ENCODE results near the gene MANSC1.
"Not testable (repeated sequence)": the region's sequence is repeated elsewhere in the genome, so short reads cannot be mapped to it uniquely, and the experiment has no call there.

MANSC1 gene

DNA sequence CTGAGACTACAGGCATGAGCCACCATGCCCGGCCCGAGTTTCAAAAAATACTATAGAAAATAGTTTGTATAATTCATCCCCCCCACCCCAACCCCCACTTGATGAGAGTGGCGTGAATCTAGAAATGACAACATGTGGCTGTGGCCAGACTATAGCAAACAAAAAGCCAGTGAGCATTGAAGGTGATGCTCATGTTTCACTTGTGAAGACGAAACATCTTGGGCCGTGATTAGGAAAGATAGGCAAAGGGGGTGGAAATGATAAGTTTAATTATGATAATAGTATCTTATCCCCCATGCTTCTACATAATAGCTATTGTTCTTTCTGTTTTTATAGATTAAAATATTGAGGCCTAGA, 15.4 kb upstream of the MANSC1 start:
- no peak for DNase-seq

DNA sequence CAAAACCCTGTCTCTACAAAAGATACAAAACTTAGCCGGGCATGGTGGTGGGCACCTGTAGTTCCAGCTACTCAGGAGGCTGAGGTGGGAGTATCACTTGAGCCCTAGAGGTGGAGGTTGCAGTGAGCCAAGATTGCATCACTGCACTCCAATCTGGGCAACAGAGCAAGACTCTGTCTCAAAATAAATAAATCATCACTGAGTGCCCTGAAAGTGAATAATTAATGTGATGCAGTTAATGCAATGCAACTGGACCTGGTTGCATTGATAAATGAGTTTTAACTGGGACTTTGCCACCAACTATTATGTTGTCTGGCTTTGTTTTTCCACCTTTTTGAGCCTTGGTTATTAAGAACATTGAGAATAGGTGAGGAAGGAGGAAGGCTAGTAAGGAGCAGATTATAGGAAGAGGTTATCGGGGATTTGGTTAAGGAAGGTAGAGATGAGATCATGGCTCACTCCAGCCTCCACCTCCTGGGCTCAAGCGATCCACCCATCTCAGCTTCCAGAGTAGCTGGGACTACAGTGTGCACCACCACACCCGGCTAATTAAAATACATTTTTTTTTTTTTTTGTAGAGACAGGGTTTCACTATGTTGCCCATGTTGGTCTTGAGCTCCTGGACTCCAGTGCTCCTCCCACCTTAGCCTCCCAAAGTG, 14.9 kb upstream of the MANSC1 start:
- DNase-seq = no peak

DNA sequence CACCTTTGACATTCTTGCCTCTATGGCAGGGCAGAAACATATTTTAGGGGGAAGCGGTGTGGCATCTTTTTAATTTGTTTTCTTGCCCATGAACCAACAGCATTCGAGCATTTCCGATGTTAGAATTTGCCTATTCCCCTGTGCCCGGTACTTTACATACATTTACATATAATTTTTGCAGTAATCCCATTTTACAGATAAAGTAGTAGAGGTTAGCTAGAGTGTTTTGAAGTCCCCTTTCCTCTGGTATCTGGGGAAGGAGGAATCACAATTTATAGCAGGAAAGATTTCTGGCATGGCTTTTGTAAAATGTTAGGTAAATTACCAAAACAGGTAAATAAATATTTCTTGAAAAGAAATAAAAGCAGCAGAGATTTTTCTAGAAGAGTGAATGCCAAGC, 8.5 kb upstream of the MANSC1 start:
- DNase-seq = no peak

DNA sequence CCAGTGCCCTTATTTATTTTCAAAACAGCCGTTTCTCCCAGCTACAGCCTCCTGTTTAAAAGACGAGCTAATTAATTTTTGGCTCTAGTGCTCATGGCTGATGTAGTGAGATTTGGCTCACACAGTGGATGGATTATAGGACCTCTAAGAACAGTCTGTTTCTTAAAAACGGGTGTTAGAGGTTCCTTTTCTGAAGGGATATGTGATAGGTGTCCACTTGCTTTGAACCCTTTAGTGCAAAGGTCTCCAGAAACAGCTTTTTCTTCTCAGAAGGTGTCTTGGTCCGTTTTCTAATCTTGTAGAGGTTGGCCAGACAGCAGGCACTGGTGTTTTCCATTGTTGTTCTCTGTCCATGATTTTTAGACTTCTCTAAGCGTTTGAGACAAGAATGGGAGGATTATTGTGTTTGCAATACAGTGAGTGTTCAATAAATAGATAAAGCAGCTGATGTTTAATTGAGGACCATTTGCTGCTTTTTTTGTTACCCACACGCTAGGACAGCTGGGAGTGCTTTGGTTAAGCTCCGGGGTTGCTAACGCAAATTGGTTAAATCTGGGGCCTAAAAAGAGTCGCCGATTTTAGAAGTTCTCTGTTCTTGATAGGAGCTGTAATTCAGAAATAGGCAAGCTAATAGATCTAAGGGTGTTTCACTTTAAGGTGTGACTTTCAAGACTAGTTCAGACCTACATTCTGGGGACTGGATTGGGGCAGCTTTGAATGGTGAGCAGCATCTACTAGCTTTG, 7.8 kb upstream of the MANSC1 start:
- DNase-seq = no peak

DNA sequence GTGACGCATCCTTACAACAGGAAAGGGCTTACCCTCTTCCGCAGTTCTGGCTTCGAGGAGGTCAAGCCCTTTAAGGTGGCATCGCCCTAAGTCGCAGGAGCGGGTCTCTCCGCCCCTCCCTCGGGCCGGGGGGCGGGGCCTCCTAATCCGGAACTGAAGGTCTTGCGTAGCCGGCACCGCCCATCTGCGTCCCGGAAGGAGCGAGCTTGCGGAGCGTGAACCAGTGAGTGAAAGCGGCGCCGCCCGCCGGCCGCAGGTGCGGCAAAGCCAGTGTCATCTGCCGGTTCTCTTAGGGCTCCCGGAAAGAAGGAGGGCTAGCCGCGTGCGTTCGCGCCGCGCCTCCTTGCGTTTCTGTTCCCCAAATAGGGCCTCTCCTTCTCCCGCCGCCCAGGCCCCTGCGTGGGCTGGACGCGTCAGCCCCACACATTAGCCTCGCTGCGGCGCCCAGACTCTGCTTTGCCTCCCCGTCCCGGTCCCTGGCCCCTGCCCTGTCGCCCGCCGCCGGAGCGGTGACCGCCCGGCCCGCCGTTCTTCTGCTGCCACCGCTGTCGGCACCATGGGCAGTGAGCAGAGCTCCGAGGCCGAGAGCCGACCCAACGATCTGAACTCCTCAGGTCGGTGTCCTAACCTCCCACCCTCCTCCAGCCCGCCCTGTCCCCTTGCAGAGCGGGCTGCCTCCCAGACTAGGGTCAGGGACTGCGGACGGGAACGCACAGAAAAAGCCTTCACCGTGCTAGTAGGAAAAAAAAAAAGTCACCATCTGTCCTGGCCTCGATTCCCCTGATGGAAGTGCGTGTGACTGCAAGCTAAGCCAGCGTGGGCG, 7.1 kb upstream of the MANSC1 start, which contains the start of gene BORCS5:
Gene BORCS5, plus strand, starts transcription at position 183 of the 823 bp plus-strand sequence. Its CDS starts 374 bp downstream, at position 557.
- peak; percentile 88 for DNase-seq

DNA sequence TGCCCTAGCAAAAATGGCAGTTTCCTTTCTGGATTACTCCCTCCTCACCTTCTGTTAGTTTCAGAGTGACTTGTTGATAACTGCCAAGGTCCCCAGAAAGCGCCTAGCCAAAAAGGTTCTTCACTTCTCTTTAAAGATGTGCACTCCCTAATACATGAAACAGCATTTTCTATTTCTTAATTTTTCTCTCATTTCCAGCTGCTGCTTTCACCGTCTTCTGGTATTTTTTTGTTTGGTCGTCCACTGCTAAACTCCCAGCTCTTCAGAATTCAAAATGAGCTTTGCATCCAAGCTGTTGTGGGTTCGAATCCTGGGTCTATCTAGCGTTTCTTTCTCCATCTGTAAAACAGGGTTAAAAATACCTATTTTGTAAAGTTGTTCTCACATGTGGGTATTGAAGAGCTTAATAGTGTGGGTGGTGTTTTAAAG, 6.4 kb upstream of the MANSC1 start:
- DNase-seq = no peak

DNA sequence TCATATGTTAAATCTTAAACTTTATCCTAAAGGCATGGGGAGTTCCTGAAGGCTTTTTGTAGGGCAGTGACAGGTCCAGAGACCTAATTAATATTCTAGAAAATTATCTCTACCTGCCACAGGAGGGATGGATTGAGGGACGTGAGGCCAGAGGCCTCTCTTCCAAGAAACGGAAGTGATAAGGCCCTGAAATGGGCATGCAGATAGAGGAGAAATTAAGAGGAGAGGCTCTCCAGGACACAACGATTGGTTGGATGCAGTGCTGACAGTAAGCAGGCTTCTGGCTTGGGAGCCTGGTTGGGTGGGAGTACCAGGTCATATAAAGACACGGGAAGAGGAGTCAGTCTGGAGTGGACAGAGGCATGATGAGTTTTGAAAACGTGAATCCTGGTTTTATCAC, 3.8 kb upstream of the MANSC1 start:
- DNase-seq = no peak

DNA sequence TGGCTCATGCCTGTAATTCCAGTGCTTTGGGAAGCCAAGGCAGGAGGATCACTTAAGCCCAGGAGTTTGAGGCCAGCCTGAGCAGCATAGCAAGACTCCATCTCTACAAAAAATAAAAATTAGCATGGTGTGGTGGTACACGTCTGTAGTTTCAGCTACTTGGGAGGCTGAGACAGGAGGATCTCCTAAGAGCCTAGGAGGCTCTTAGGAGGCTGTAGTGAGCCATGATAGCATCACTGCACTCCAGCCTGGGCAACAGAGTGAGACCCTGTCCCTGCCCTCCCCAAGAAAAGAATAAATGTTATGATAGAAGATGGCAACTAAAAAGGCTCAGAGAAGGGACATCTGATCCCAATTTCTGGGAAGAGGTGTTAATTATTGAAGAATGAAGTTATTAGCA, 3.2 kb upstream of the MANSC1 start:
- no peak for DNase-seq

DNA sequence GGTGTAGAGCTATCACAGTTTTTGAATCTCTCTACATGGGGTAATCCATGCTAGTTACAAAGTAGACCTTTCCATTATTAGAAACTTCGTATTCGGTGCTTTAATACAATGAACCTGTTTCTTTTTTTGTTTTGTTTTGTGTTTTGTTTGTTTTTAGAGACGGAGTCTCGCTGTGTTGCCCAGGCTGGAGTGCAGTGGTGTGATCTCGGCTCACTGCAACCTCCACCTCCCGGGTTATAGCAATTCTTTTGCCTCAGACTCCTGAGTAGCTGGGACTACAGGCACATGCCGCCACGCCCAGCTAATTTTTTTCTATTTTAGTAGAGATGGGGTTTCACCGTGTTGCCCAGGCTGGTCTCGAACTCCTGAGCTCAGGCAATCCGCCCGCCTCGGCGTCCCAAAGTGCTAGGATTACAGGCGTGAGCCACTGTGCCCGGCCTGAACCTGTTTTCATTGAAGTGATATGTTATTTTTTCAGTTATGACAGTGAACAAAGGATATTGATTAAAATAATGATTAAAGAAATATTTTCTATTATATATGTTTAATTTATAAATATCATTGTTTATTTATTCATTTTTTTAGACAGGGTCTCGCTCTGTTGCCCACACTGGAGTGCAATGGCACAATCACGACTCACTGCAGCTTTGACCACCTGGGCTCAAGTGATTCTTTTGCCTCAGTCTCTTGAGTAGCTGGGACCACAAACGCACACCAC, 1.6 kb upstream of the MANSC1 start:
- DNase-seq = not testable (repeated sequence)

DNA sequence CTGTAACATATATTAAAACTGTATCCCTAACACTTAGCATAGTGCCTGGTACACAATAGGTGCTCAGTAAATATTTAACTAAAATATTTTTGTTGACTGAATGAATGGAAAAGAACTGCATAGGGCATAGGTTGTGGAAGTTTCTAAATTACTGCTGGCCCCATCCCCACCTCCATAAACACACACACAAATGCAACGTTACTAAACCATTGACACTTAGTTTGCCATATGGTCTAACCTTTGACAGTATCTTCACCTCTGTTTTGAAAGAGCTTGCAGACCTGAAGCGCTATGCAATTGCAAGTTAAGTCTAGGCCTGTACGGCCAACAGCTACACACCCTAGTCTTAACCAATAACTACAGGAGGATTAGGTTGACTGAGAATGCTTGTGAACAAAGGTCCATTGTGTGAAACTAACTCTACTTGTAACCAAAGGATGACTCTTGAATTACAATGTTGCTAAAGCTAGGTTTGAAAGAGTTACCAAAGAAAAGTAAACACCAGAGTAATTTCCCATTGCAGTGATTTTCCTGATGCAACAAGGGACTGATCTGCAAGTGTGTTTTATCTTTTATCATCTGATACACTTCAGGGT, 924 bp upstream of the MANSC1 start:
- no peak for DNase-seq

DNA sequence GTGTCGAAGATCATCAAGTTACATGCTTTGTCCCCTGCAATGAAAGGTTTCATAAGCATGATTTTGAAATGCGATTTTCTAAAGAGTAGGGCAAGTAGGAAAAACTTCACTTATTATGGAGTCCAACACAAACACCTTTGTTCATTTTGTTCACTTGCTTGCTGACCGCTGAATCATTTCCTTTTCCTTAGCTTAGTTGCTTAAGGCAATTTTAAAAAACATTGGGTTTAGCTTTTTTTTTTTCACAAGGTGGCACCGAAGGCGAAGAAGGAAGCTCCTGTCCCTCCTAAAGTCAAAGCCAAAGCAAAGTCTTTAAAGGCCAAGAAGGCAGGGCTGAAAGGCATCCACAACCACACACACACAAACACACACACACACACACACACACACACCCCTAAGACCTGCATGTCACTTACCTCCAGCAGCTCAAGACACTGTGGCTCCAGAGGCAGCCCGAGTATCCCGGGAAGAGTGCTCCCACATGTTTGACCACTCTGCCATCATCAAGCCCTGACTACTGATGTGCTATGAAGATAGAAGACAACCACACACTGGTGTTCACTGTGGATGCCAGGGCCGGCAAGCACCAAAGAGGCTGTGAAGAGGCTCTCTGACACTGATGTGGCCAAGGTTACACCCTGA, 11.4 kb downstream of the MANSC1 start:
- DNase-seq = no peak

DNA sequence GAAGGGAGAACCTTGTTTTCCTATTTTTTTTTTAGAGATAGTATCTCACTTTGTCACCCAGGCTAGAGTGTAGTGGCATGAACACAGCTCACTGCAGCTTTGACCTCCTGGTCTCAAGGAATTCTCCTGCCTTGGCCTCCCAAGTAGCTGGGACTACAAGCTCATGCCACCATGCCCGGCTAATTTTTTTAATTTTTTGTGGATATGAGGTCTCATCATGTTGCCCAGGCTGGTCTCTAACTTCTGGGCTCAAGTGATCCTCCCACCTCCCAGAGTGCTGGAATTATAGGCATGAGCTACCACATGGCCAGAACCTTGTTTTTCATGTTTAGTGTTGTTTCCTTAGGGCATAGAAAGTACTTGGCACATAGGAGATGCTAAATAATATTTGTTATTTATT, 13.5 kb downstream of the MANSC1 start:
- no peak for DNase-seq

DNA sequence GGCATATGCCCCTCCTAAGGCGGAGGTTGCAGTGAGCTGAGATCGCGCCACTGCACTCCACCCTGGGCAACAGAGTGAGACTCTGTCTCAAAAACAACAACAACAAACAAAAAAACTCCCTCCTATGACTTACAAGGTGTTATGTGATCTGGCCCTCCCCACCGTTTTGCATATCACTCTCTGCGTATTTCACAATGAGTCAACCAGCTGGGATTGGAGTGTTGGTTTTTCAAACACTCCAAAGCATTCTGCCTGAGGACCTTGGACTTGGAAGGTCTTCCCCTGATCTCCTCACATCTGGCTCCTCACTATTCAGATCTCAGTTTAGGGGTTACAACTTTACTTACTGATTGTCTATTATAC, 14.0 kb downstream of the MANSC1 start:
- no peak for DNase-seq

DNA sequence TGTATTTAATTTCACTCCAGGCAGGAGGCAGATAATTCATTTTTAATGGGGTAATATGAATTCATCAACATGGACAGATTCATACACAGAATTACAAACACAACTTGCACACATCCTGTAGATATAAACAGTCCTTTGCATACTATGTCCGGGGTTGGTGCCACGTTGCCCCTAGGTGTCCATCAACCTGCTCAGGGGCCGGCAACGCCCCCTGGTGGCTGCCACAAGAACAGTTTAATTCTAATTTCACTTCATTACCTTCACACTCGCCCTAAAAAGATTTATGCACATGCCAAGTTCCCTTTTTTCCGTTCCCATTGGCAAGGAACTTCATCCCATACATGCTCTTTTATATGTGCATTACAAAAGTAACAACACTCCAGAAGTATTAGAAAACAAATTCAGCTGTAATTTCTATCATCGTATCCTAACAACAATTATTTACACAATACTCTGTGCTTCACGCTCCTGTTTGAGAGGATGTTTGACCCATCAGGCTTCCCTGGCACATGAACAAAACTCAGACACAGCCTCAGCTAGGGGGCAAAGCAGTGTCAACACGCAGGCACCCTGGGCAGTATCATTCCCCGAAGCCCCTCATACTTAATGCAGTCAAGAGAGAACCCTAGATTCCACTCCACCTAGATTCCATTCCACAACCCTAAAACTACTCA, 15.5 kb downstream of the MANSC1 start:
- peak; percentile 54 for DNase-seq

DNA sequence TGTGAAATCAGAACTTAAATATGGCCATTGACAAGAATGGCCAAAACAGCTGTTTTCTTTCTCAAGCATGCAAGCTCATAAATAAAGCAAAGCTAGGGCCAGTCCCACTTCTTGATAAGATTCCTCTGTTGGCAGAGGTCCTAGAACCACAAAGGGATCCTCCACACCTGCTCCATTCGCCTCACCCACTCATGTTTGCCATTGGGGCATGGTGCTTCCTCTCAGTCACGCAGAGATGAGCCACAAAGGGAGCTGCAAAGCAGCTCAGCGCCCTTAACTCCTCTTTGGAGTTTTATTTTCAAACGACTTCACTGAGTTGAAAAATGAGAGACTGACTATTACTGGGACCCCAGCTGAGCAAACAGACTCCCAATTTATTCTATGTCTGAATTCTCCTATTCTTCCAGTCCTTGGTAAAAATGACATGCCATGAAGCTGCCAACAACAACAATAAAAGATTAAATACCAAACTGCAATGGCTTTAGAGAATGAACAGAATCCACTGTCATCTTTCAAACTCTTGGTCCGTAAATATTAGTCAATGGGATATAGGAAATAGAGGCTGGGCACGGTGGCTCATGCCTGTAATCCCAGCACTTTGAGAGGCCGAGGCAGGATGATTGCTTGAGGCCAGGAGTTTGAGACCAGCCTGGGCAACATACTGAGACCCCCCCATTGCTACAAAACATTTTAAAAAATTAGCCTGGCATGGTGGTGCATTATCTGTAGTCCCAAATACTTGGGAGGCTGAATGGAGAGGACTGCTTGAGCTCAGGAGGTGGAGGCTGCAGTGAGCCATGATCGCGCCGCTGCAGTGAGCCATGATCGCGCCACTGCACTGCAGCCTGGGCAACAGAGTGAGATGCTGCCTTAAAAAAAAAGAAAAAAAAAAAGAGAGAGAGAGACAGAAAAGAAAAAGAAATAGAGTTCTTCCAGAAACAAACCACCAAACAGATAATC, 16.4 kb downstream of the MANSC1 start:
- DNase-seq = no peak

DNA sequence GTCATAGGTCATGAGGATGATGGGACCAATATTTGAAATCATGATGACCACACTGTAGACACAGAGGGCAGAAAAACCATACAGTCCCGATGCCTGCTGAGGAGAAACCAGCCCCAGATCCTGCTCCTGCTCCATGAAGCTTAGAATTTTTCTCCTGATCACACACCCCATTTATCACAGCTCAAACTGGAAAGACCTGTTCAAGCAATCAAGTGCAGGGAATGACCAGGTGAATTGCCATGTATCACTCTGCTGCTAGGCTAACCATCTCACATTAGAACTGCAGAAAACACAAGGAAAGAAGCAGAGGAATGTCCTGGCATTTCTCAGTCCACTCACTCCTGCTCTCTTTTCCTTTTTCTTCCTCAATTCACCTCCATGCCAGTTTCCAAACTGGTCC, 18.1 kb downstream of the MANSC1 start:
- no peak for DNase-seq

DNA sequence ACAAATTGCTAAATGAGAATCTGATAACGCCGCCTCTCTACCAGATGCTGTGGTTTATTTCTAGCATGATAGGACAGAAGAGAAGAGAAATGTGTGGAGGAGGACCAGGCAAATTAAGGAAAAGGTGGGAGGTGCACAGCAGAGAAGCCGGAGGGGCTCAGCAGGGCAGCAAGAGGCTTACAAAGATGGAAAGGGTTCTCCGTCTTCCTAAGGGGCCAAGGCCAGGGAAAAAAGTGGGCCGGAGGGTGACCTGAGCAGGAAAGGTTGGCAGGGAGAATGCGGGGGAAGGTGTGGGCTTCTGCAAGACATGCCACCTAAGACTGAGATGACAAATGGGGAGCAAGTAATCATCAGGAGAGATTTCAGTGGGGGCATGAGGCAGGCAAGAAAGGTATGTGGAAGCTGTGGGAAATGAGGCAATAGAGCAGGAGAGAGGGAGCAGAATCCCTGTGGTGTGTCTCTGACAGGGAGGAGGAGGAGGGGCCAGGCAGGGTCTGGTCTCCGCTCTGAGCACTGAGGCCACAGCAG, 18.7 kb downstream of the MANSC1 start:
- DNase-seq = no peak

DNA sequence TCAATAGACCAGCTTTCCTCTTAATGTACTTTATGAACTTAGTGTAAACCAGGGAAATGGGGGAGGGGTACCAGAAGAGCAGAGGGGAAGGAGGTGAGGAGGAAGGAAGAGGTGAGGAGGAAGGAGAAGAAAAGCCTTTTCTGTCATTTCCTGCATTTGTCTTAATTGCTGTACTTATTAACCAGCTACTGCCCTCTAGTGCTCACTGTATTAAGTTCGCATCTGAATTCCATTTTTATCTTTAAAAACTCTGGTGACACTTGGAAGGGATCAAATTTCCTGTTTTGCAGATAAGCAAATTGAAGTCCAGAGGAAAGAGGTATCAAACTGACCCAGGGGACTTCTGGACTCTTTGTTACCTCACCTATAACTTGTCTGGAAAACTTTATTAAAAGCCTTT, 22.2 kb downstream of the MANSC1 start:
- DNase-seq = peak; percentile 60

DNA sequence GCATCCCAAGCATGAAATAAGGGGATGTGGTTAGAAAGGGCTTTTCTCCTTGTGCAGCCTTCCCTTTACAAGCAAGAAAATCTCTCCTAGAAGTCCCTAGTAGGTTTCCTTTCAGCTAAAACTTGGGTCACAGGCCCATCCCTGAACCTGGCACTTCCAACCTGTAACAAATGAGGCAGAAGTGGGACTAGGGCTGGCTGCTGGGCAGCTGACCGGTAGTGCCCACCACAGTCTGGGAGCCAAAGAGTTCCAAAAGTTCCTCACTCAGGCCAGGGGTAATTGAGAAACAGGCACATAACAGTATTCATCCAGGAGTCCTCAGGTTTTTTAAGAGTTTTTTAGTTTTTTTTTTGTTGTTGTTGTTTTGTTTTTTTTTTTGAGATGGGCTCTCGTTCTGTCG, 23.8 kb downstream of the MANSC1 start:
- DNase-seq = no peak

DNA sequence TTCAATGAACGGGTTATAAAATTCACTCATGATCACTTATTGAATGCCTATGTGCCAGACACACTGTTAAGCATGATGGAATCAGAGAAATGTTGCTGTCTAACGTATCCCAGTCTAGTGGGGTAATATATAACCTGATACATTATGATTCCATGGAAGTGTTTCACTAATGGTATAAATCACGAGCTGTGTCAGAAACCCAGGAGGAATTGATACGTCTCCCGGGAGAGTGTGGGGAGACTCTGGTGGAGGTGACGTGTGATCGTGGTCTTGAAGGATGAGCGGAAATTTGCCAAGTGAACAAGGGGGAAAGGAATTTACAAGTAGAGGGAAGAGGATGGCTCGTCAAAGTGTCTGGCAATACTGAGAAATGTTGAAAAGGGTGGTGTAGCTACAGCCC, 26.5 kb downstream of the MANSC1 start:
- DNase-seq = no peak
